ENCODE measurements around the gene LRMDA.
"Not testable (repeated sequence)": the region's sequence is repeated elsewhere in the genome, so short reads cannot be mapped to it uniquely, and the experiment has no call there.

LRMDA gene

GRCh38 chr10:75605795-75606194 is 174.4 kb downstream of the LRMDA start:
- DNase-seq; in situ Hi-C loops (cut with HindIII; ENCODE audit: low pct_ligation_motif_present, low pct_unique_long_range_greater_than_20kb, low sequenced_read_pairs): not testable (repeated sequence)

GRCh38 chr10:75606203-75606779 is 174.9 kb downstream of the LRMDA start:
- DNase-seq = no peak
- in situ Hi-C loops (cut with HindIII; ENCODE audit: low pct_ligation_motif_present, low pct_unique_long_range_greater_than_20kb, low sequenced_read_pairs) = no loop called here

GRCh38 chr10:75607576-75607975 is 176.2 kb downstream of the LRMDA start:
- in situ Hi-C loops (cut with HindIII; ENCODE audit: low pct_ligation_motif_present, low pct_unique_long_range_greater_than_20kb, low sequenced_read_pairs) = no loop called here
- no peak for DNase-seq

GRCh38 chr10:75610183-75610582 is 178.8 kb downstream of the LRMDA start:
- DNase-seq = no peak
- in situ Hi-C loops (cut with HindIII; ENCODE audit: low pct_ligation_motif_present, low pct_unique_long_range_greater_than_20kb, low sequenced_read_pairs) = no loop called here

- in situ Hi-C loops (cut with HindIII; ENCODE audit: low pct_ligation_motif_present, low pct_unique_long_range_greater_than_20kb, low sequenced_read_pairs) = no loop called here
- no peak for DNase-seq
Measured at GRCh38 chr10:75611172-75611992, 180.0 kb downstream of the LRMDA start.

GRCh38 chr10:75611993-75612372 is 180.6 kb downstream of the LRMDA start:
- in situ Hi-C loops (cut with HindIII; ENCODE audit: low pct_ligation_motif_present, low pct_unique_long_range_greater_than_20kb, low sequenced_read_pairs) = no loop called here
- DNase-seq = peak; percentile 21

GRCh38 chr10:75612904-75613684 is 181.7 kb downstream of the LRMDA start:
- no peak for DNase-seq

GRCh38 chr10:75613685-75614504 is 182.5 kb downstream of the LRMDA start:
- DNase-seq = no peak
- in situ Hi-C loops (cut with HindIII; ENCODE audit: low pct_ligation_motif_present, low pct_unique_long_range_greater_than_20kb, low sequenced_read_pairs) = no loop called here

More at GRCh38 chr10:75612904-75613684, 181.7 kb downstream of the LRMDA start:
- in situ Hi-C loops (cut with HindIII; ENCODE audit: low pct_ligation_motif_present, low pct_unique_long_range_greater_than_20kb, low sequenced_read_pairs) = no loop called here

- in situ Hi-C loops (cut with HindIII; ENCODE audit: low pct_ligation_motif_present, low pct_unique_long_range_greater_than_20kb, low sequenced_read_pairs) = no loop called here
- DNase-seq = no peak
Measured at GRCh38 chr10:75616076-75616475, 184.7 kb downstream of the LRMDA start.

GRCh38 chr10:75616874-75617478 is 185.6 kb downstream of the LRMDA start:
- no peak for DNase-seq
- in situ Hi-C loops (cut with HindIII; ENCODE audit: low pct_ligation_motif_present, low pct_unique_long_range_greater_than_20kb, low sequenced_read_pairs) = no loop called here

GRCh38 chr10:75617485-75618155 is 186.2 kb downstream of the LRMDA start:
- no peak for DNase-seq
- in situ Hi-C loops (cut with HindIII; ENCODE audit: low pct_ligation_motif_present, low pct_unique_long_range_greater_than_20kb, low sequenced_read_pairs) = no loop called here

GRCh38 chr10:75619635-75620034 is 188.2 kb downstream of the LRMDA start:
- in situ Hi-C loops (cut with HindIII; ENCODE audit: low pct_ligation_motif_present, low pct_unique_long_range_greater_than_20kb, low sequenced_read_pairs) = no loop called here
- no peak for DNase-seq

GRCh38 chr10:75620356-75620755 is 188.9 kb downstream of the LRMDA start:
- no peak for DNase-seq
- in situ Hi-C loops (cut with HindIII; ENCODE audit: low pct_ligation_motif_present, low pct_unique_long_range_greater_than_20kb, low sequenced_read_pairs) = no loop called here

- DNase-seq; in situ Hi-C loops (cut with HindIII; ENCODE audit: low pct_ligation_motif_present, low pct_unique_long_range_greater_than_20kb, low sequenced_read_pairs): not testable (repeated sequence)
Measured at GRCh38 chr10:75621003-75621402, 189.6 kb downstream of the LRMDA start.

GRCh38 chr10:75622503-75622902 is 191.1 kb downstream of the LRMDA start:
- in situ Hi-C loops (cut with HindIII; ENCODE audit: low pct_ligation_motif_present, low pct_unique_long_range_greater_than_20kb, low sequenced_read_pairs) = no loop called here
- no peak for DNase-seq

GRCh38 chr10:75623310-75624093 is 192.1 kb downstream of the LRMDA start:
- no peak for DNase-seq
- in situ Hi-C loops (cut with HindIII; ENCODE audit: low pct_ligation_motif_present, low pct_unique_long_range_greater_than_20kb, low sequenced_read_pairs) = no loop called here

GRCh38 chr10:75624638-75625037 is 193.2 kb downstream of the LRMDA start:
- in situ Hi-C loops (cut with HindIII; ENCODE audit: low pct_ligation_motif_present, low pct_unique_long_range_greater_than_20kb, low sequenced_read_pairs) = no loop called here

More at GRCh38 chr10:75624638-75625037, 193.2 kb downstream of the LRMDA start:
- DNase-seq = no peak

All from ACHN (cell line).